ENCODE results near the gene TMEM161A. TPM values are rescaled to one million over a fixed set of nuclear protein-coding genes. Genes with fewer than 3 reads are reported as not detected.
A peak's percentile ranks its signal among the peaks of the same experiment; 100 is the strongest.

The TMEM161A gene
- total RNA-seq, 1 experiment from 2014 or later: 46.0 TPM

DNA sequence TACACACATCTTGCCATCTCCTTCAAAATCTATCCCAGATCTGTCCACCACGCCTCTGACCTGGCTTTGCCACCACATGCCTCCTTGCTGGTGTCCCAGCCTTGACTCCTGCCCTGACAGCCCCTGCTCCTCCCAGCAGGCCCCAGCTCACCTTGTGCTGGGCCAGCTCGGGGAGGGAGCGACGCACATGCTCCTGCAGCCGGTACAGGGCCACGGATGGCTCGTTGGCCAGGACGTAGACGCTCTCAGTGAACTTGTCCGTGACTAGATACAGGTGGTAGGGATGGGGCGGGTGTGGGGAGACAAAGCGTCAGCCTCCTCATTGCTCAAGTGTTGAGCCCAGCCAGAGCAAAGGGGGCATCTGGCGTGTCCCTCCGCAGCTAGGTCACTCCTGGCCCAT lies 48.5 kb upstream of the TMEM161A start:
- POLR2A ChIA-PET: no interaction called here
- peaks cover 4% of the 10 kb centered on the region for H3K36me3 Mint-ChIP-seq
- 0 out of 2 replicates have a peak overlapping the region, but pooled peaks have one; percentile 36 for H3K27ac Mint-ChIP-seq
- TF ChIP-seq ZNF232 (CRISPR knock-in tag; IDR thresholded peaks at IDR 0.05): no peak
- TF ChIP-seq ZNF423 (CRISPR knock-in tag; IDR thresholded peaks at IDR 0.05): no peak
- TF ChIP-seq KAT7 (CRISPR knock-in tag; IDR thresholded peaks at IDR 0.05; ENCODE audit: borderline replicate concordance): no peak
- no peak for TF ChIP-seq CREB1 (CRISPR knock-in tag; IDR thresholded peaks at IDR 0.05)
- no peak for TF ChIP-seq SP1 (CRISPR knock-in tag; conservative IDR thresholded peaks at IDR 0.05)
- no peak for TF ChIP-seq ZBTB21 (CRISPR knock-in tag; IDR thresholded peaks at IDR 0.05; ENCODE audit: borderline replicate concordance)
- no peak for TF ChIP-seq ATF1 (CRISPR knock-in tag; IDR thresholded peaks at IDR 0.05)
- TF ChIP-seq, protein P1, sequence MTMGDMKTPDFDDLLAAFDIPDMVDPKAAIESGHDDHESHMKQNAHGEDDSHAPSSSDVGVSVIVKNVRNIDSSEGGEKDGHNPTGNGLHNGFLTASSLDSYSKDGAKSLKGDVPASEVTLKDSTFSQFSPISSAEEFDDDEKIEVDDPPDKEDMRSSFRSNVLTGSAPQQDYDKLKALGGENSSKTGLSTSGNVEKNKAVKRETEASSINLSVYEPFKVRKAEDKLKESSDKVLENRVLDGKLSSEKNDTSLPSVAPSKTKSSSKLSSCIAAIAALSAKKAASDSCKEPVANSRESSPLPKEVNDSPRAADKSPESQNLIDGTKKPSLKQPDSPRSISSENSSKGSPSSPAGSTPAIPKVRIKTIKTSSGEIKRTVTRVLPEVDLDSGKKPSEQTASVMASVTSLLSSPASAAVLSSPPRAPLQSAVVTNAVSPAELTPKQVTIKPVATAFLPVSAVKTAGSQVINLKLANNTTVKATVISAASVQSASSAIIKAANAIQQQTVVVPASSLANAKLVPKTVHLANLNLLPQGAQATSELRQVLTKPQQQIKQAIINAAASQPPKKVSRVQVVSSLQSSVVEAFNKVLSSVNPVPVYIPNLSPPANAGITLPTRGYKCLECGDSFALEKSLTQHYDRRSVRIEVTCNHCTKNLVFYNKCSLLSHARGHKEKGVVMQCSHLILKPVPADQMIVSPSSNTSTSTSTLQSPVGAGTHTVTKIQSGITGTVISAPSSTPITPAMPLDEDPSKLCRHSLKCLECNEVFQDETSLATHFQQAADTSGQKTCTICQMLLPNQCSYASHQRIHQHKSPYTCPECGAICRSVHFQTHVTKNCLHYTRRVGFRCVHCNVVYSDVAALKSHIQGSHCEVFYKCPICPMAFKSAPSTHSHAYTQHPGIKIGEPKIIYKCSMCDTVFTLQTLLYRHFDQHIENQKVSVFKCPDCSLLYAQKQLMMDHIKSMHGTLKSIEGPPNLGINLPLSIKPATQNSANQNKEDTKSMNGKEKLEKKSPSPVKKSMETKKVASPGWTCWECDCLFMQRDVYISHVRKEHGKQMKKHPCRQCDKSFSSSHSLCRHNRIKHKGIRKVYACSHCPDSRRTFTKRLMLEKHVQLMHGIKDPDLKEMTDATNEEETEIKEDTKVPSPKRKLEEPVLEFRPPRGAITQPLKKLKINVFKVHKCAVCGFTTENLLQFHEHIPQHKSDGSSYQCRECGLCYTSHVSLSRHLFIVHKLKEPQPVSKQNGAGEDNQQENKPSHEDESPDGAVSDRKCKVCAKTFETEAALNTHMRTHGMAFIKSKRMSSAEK (CRISPR knock-in tag; IDR thresholded peaks at IDR 0.05; ENCODE audit: borderline replicate concordance): no peak
- TF ChIP-seq NFE2L1 (CRISPR knock-in tag; IDR thresholded peaks at IDR 0.05): no peak
- TF ChIP-seq SMAD4 (CRISPR knock-in tag; IDR thresholded peaks at IDR 0.05): no peak
- no peak for TF ChIP-seq SMAD3 (CRISPR knock-in tag; IDR thresholded peaks at IDR 0.05; ENCODE audit: borderline replicate concordance)
- TF ChIP-seq, protein P2, sequence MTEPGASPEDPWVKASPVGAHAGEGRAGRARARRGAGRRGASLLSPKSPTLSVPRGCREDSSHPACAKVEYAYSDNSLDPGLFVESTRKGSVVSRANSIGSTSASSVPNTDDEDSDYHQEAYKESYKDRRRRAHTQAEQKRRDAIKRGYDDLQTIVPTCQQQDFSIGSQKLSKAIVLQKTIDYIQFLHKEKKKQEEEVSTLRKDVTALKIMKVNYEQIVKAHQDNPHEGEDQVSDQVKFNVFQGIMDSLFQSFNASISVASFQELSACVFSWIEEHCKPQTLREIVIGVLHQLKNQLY (CRISPR knock-in tag; IDR thresholded peaks at IDR 0.05): no peak
- TF ChIP-seq, protein P3, sequence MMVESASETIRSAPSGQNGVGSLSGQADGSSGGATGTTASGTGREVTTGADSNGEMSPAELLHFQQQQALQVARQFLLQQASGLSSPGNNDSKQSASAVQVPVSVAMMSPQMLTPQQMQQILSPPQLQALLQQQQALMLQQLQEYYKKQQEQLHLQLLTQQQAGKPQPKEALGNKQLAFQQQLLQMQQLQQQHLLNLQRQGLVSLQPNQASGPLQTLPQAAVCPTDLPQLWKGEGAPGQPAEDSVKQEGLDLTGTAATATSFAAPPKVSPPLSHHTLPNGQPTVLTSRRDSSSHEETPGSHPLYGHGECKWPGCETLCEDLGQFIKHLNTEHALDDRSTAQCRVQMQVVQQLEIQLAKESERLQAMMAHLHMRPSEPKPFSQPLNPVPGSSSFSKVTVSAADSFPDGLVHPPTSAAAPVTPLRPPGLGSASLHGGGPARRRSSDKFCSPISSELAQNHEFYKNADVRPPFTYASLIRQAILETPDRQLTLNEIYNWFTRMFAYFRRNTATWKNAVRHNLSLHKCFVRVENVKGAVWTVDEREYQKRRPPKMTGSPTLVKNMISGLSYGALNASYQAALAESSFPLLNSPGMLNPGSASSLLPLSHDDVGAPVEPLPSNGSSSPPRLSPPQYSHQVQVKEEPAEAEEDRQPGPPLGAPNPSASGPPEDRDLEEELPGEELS (CRISPR knock-in tag; IDR thresholded peaks at IDR 0.05): no peak
- TF ChIP-seq, protein P4, sequence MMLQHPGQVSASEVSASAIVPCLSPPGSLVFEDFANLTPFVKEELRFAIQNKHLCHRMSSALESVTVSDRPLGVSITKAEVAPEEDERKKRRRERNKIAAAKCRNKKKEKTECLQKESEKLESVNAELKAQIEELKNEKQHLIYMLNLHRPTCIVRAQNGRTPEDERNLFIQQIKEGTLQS (CRISPR knock-in tag; conservative IDR thresholded peaks at IDR 0.05): no peak
- TF ChIP-seq, protein P5, sequence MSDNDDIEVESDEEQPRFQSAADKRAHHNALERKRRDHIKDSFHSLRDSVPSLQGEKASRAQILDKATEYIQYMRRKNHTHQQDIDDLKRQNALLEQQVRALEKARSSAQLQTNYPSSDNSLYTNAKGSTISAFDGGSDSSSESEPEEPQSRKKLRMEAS (CRISPR knock-in tag; IDR thresholded peaks at IDR 0.05): no peak
- TF ChIP-seq, protein P6, sequence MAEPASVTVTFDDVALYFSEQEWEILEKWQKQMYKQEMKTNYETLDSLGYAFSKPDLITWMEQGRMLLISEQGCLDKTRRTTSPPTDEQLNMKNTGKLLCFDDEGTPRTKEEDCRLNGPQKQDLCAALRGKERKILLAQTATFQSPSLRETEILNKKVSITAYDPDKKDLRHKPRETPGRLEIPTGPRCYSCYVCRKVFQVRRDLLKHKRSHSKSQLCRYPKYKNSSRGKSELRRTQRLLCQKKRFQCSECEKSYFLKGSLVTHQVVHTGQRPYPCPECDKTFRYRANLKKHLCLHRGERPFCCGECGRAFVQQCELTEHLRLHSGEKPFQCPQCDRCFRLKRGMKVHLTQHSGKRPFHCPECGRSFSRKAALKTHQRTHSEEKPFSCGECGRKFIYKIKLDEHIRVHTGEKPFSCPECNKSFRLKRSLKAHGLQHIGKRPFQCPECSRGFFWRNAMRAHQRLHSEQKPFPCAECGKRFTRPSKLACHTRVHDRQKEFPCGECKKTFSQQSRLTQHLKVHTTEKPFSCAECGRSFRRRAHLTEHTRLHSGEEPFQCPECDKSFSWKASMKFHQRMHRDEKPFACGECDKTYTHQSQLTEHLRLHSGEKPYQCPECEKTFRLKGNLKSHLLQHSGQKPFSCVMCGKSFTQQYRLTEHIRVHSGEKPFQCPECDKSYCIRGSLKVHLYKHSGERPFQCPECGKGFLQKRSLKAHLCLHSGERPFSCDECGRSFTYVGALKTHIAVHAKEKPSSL (CRISPR knock-in tag; conservative IDR thresholded peaks at IDR 0.05): no peak
- TF ChIP-seq, protein P7, sequence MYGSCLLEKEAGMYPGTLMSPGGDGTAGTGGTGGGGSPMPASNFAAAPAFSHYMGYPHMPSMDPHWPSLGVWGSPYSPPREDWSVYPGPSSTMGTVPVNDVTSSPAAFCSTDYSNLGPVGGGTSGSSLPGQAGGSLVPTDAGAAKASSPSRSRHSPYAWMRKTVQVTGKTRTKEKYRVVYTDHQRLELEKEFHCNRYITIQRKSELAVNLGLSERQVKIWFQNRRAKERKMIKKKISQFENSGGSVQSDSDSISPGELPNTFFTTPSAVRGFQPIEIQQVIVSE (CRISPR knock-in tag; IDR thresholded peaks at IDR 0.05; ENCODE audit: borderline replicate concordance): no peak
- TF ChIP-seq ZNF671 (CRISPR knock-in tag; IDR thresholded peaks at IDR 0.05): no peak
- no peak for TF ChIP-seq ZNF121 (CRISPR knock-in tag; IDR thresholded peaks at IDR 0.05)
- no peak for TF ChIP-seq IRF2 (CRISPR knock-in tag; IDR thresholded peaks at IDR 0.05; ENCODE audit: borderline replicate concordance, low read depth)
- no peak overlapping the region for H3K4me3 Mint-ChIP-seq
- DNase-seq (ENCODE audit: low spot score) (no peak), ATAC-seq (no peak)
- peaks cover 15% of the 10 kb centered on the region for H3K4me1 Mint-ChIP-seq
- CTCF ChIA-PET: interaction anchor here (0.5 to 1.8 kb wide), 2 partner anchors 38 to 144 kb away, joined by 3 to 21 read pairs; no protein-coding TSS in a partner anchor
- H3K9me3 Mint-ChIP-seq: no peaks in the 10 kb centered on the region
- H3K27me3 Mint-ChIP-seq (ENCODE audit: low read depth): no peaks in the 10 kb centered on the region
